ENCODE measurements around the gene PTCH2. TPM values are rescaled to one million over a fixed set of nuclear protein-coding genes. Genes with fewer than 3 reads are reported as not detected.

PTCH2 gene
- total and polyA plus RNA-seq, 2 of the 13 experiments (the other 11 are each of a cell fraction or from before 2014, with no cell fraction given), result 0.60 to 1.5 TPM

- TF ChIP-seq KDM5A (IDR thresholded peaks at IDR 0.05; ENCODE audit: borderline replicate concordance, low read length) (no peak), GPN1 (CRISPR knock-in tag; IDR thresholded peaks at IDR 0.05; ENCODE audit: borderline replicate concordance) (no peak), ZBTB25 (CRISPR knock-in tag; IDR thresholded peaks at IDR 0.05) (no peak), ZSCAN25 (CRISPR knock-in tag; IDR thresholded peaks at IDR 0.05) (peak; percentile 91), DZIP1 (CRISPR knock-in tag; IDR thresholded peaks at IDR 0.05) (no peak), SRF (IDR thresholded peaks at IDR 0.05; ENCODE audit: low read depth, low read length) (no peak), ZBTB43 (CRISPR knock-in tag; conservative IDR thresholded peaks at IDR 0.05) (no peak), ZNF557 (CRISPR knock-in tag; IDR thresholded peaks at IDR 0.05) (no peak), POLR2G (IDR thresholded peaks at IDR 0.05; ENCODE audit: low read depth, low read length) (no peak), ZNF768 (CRISPR knock-in tag; IDR thresholded peaks at IDR 0.05) (no peak), BCL6 (CRISPR knock-in tag; IDR thresholded peaks at IDR 0.05) (peak; percentile 33; the same call in 1 of the 2 replicates), XRCC5 (optimal IDR thresholded peaks at IDR 0.05; ENCODE audit: low read length) (peak; percentile 95), ZNF589 (CRISPR knock-in tag; conservative IDR thresholded peaks at IDR 0.05) (no peak), ZNF605 (CRISPR knock-in tag; IDR thresholded peaks at IDR 0.05) (peak; percentile 74; the same call in 1 of the 2 replicates), SNAPC2 (CRISPR knock-in tag; IDR thresholded peaks at IDR 0.05) (no peak), ZNF256 (CRISPR knock-in tag; conservative IDR thresholded peaks at IDR 0.05) (no peak), ZNF776 (CRISPR knock-in tag; IDR thresholded peaks at IDR 0.05) (peak; percentile 72; the same call in 1 of the 2 replicates), NCOA5 (CRISPR knock-in tag; IDR thresholded peaks at IDR 0.05) (no peak), ZNF710 (CRISPR knock-in tag; IDR thresholded peaks at IDR 0.05; ENCODE audit: borderline replicate concordance) (0 out of 2 replicates have a peak, but pooled peaks have one; percentile 63), ZNF670 (CRISPR knock-in tag; IDR thresholded peaks at IDR 0.05; ENCODE audit: borderline replicate concordance) (no peak), TRAFD1 (CRISPR knock-in tag; IDR thresholded peaks at IDR 0.05; ENCODE audit: borderline replicate concordance) (0 out of 2 replicates have a peak, but pooled peaks have one; percentile 4)
Measured at GRCh38 chr1:44827197-44828002, 15.7 kb downstream of the PTCH2 start (continued).

Data from HepG2 (cell line).